ENCODE results near the gene TBC1D14. TPM values are rescaled to one million over a fixed set of nuclear protein-coding genes. Genes with fewer than 3 reads are reported as not detected.

Gene TBC1D14
- polyA plus RNA-seq, 3 donors, result 36.3 to 44.7 (median 39.3) TPM

- Histone ChIP-seq H3K4me1 (ENCODE audit: control insufficient read depth in 1 of 2, insufficient read depth in 2 of 2, low read length in 2 of 2) (no peaks in the 10 kb centered on the region), H3K27ac (ENCODE audit: low read depth in 1 of 2, low read length in 2 of 2) (no peak overlapping the region), H4K20me1 (ENCODE audit: insufficient read depth, low read length) (peaks cover 78% of the 10 kb centered on the region), H3K36me3 (replicated peaks in 1 of 2; ENCODE audit: control insufficient read depth in 1 of 2, insufficient read depth in 2 of 2, low read length in 2 of 2) (peaks cover 78 to 99% of the 10 kb centered on the region in 2 donors), H3K4me3 (replicated peaks in 1 of 3; ENCODE audit: low read depth in 2 of 3, low read length in 3 of 3) (no peak overlapping the region), H3K4me2 (replicated peaks; ENCODE audit: extremely low read depth, low read length, poor library complexity, severe bottlenecking) (no peak overlapping the region), H3K9me3 (replicated peaks in 1 of 2; ENCODE audit: control insufficient read depth in 1 of 2, insufficient read depth in 1 of 2, low read length in 2 of 2) (no peaks in the 10 kb centered on the region), H3K9ac (ENCODE audit: insufficient read depth, low read length, poor library complexity, severe bottlenecking) (no peak overlapping the region), H3K27me3 (ENCODE audit: control insufficient read depth in 2 of 2, insufficient read depth in 2 of 2, low read length in 2 of 2) (no peaks in the 10 kb centered on the region), H2AFZ (ENCODE audit: insufficient read depth, low read depth, low read length, poor library complexity, severe bottlenecking) (no peak overlapping the region), H3K79me2 (ENCODE audit: insufficient read depth, low read length) (no peaks in the 10 kb centered on the region)
- intact Hi-C loops (cut with micrococcal nuclease), result no loop called here
- Mint-ChIP-seq H3K27me3 (ENCODE audit: low read depth in 3 of 3) (peaks cover 0 to 1% (median 0%) of the 10 kb centered on the region in 3 donors), H3K36me3 (peaks cover 70 to 94% of the 10 kb centered on the region in 2 donors), H3K9me3 (no peaks in the 10 kb centered on the region), H3K27ac (peak overlapping the region in 3 of 7 donors; percentile 60 to 82 (median 68)), H3K4me1 (peaks cover 5% of the 10 kb centered on the region), H3K4me3 (no peak overlapping the region)
- 96% methylated on average over 8 of the region's 12 CpGs for WGBS (ENCODE audit: insufficient coverage)
- TF ChIP-seq CTCF (IDR thresholded peaks at IDR 0.05), result no peak
- no peak for DNase-seq
Observed at GRCh38 chr4:7015383-7016035, 105.9 kb downstream of the TBC1D14 start.

GRCh38 chr4:7016086-7016485 is 106.5 kb downstream of the TBC1D14 start:
- intact Hi-C loops (cut with micrococcal nuclease), result no loop called here
- Histone ChIP-seq H3K9me3 (replicated peaks in 1 of 2; ENCODE audit: control insufficient read depth in 1 of 2, insufficient read depth in 1 of 2, low read length in 2 of 2) (no peaks in the 10 kb centered on the region), H4K20me1 (ENCODE audit: insufficient read depth, low read length) (peaks cover 84% of the 10 kb centered on the region), H3K9ac (ENCODE audit: insufficient read depth, low read length, poor library complexity, severe bottlenecking) (no peak overlapping the region), H3K36me3 (replicated peaks in 1 of 2; ENCODE audit: control insufficient read depth in 1 of 2, insufficient read depth in 2 of 2, low read length in 2 of 2) (peaks cover 78 to 99% of the 10 kb centered on the region in 2 donors), H3K79me2 (ENCODE audit: insufficient read depth, low read length) (no peaks in the 10 kb centered on the region), H2AFZ (ENCODE audit: insufficient read depth, low read depth, low read length, poor library complexity, severe bottlenecking) (no peak overlapping the region), H3K4me3 (replicated peaks in 1 of 3; ENCODE audit: low read depth in 2 of 3, low read length in 3 of 3) (no peak overlapping the region), H3K27me3 (ENCODE audit: control insufficient read depth in 2 of 2, insufficient read depth in 2 of 2, low read length in 2 of 2) (no peaks in the 10 kb centered on the region), H3K4me1 (ENCODE audit: control insufficient read depth in 1 of 2, insufficient read depth in 2 of 2, low read length in 2 of 2) (no peaks in the 10 kb centered on the region), H3K27ac (ENCODE audit: low read depth in 1 of 2, low read length in 2 of 2) (no peak overlapping the region), H3K4me2 (replicated peaks; ENCODE audit: extremely low read depth, low read length, poor library complexity, severe bottlenecking) (no peak overlapping the region)
- H3K36me3 Mint-ChIP-seq, result peaks cover 70 to 94% of the 10 kb centered on the region in 2 donors
- no peaks in the 10 kb centered on the region for H3K9me3 Mint-ChIP-seq
- H3K27me3 Mint-ChIP-seq (ENCODE audit: low read depth in 3 of 3), result peaks cover 0 to 1% (median 0%) of the 10 kb centered on the region in 3 donors
- TF ChIP-seq CTCF (IDR thresholded peaks at IDR 0.05), result no peak
- WGBS (ENCODE audit: insufficient coverage), result 98% methylated on average over 9 of the region's 11 CpGs
- no peak overlapping the region for H3K4me3 Mint-ChIP-seq
- H3K27ac Mint-ChIP-seq, result no peak overlapping the region
- no peak for DNase-seq
- H3K4me1 Mint-ChIP-seq, result peaks cover 5% of the 10 kb centered on the region

Data from CD14-positive monocyte (primary cell).